GM23338 (cell line): Measurements from ENCODE around the gene GNAI2. TPM values are rescaled to one million over a fixed set of nuclear protein-coding genes. Genes with fewer than 3 reads are reported as not detected.
A peak's percentile ranks its signal among the peaks of the same experiment; 100 is the strongest.

Experiments used
- ATAC-seq: fragments of 200-7000 bp; cut with Tn5 transposase; 3 replicates; pipeline ENCODE4 v1.9.1; 2020
- DNase-seq: peaks from one replicate; pipeline ENCODE4 v3.0.0-alpha.2; 2015; ENCODE audit warnings: low spot score
- H2AFZ ChIP-seq: fragments of 200-600 bp; sonication (generic); 2 replicates; pipeline ENCODE4 v1.8.0; 2016; ENCODE audit warnings: antibody characterized with exemption, mild to moderate bottlenecking, moderate library complexity
- H3F3A ChIP-seq: fragments of 200-600 bp; sonication (generic); replicated peaks from 2 replicates; pipeline ENCODE4 v1.8.0; 2017; ENCODE audit warnings: antibody characterized with exemption, mixed run types, low read depth
- H3K27ac ChIP-seq: fragments of 200-600 bp; sonication (generic); 2 replicates; pipeline ENCODE4 v1.6.1; 2016; ENCODE audit warnings: low read depth
- H3K27me3 ChIP-seq: fragments of 200-600 bp; sonication (generic); 2 replicates; pipeline ENCODE4 v1.8.0; 2016; ENCODE audit warnings: mild to moderate bottlenecking, mixed run types, moderate library complexity; ENCODE audit not compliant: insufficient read depth
- H3K36me3 ChIP-seq: fragments of 200-600 bp; sonication (generic); 2 replicates; pipeline ENCODE4 v1.8.0; 2016; ENCODE audit warnings: mild to moderate bottlenecking; ENCODE audit not compliant: insufficient read depth
- H3K4me1 ChIP-seq: fragments of 200-600 bp; sonication (generic); 2 replicates; pipeline ENCODE4 v1.8.0; 2016; ENCODE audit warnings: mild to moderate bottlenecking, moderate library complexity; ENCODE audit not compliant: insufficient read depth
- H3K4me2 ChIP-seq: fragments of 200-600 bp; sonication (generic); 2 replicates; pipeline ENCODE4 v1.7.1; 2017; ENCODE audit warnings: mixed run types
- H3K4me3 ChIP-seq: fragments of 200-600 bp; sonication (generic); 2 replicates; pipeline ENCODE4 v1.6.1; 2016; ENCODE audit warnings: mixed run types
- H3K79me2 ChIP-seq: fragments of 200-600 bp; sonication (generic); replicated peaks from 2 replicates; pipeline ENCODE4 v1.8.0; 2017; ENCODE audit warnings: mild to moderate bottlenecking; ENCODE audit not compliant: insufficient read depth
- H3K9me2 ChIP-seq: fragments of 200-600 bp; sonication (generic); 2 replicates; pipeline ENCODE4 v1.8.0; 2017; ENCODE audit not compliant: insufficient read depth
- H4K20me1 ChIP-seq: fragments of 200-600 bp; sonication (generic); replicated peaks from 2 replicates; pipeline ENCODE4 v1.8.0; 2017; ENCODE audit warnings: mild to moderate bottlenecking; ENCODE audit not compliant: insufficient read depth
- H3K27ac Mint-ChIP-seq: 2 replicates; pipeline ENCODE4 v1.8.0; 2020; ENCODE audit warnings: inconsistent platforms, mild to moderate bottlenecking, moderate library complexity, mixed read lengths
- H3K27me3 Mint-ChIP-seq: 3 replicates; pipeline ENCODE4 v1.8.0; 2022; ENCODE audit warnings: low read depth, mild to moderate bottlenecking, moderate library complexity, mixed read lengths, inconsistent platforms; ENCODE audit not compliant: insufficient read depth, poor library complexity
- H3K36me3 Mint-ChIP-seq: 3 replicates; pipeline ENCODE4 v1.8.0; 2021; ENCODE audit warnings: low read depth, mild to moderate bottlenecking, inconsistent platforms, moderate library complexity, mixed read lengths
- H3K4me1 Mint-ChIP-seq: 3 replicates; pipeline ENCODE4 v1.8.0; 2020; ENCODE audit warnings: mild to moderate bottlenecking, inconsistent platforms, mixed read lengths
- H3K4me3 Mint-ChIP-seq: 3 replicates; pipeline ENCODE4 v1.8.0; 2021; ENCODE audit warnings: moderate library complexity, mild to moderate bottlenecking, inconsistent platforms, mixed read lengths
- H3K9me3 Mint-ChIP-seq: 3 replicates; pipeline ENCODE4 v1.8.0; 2020; ENCODE audit warnings: moderate library complexity, mild to moderate bottlenecking, inconsistent platforms, mixed read lengths
- CREB1 ChIP-seq: fragments of 250-450 bp; sonication (Bioruptor Pico); IDR thresholded peaks from 2 replicates; pipeline ENCODE4 v1.5.0; 2020; ENCODE audit warnings: low read depth, mild to moderate bottlenecking, moderate library complexity
- ETS1 ChIP-seq: IDR thresholded peaks from 2 replicates; pipeline ENCODE4 v1.6.1; 2016; ENCODE audit warnings: antibody characterized with exemption
- ZNF114 ChIP-seq: fragments of 250-450 bp; sonication (Bioruptor Pico); IDR thresholded peaks from 2 replicates; pipeline ENCODE4 v1.5.0; 2020; ENCODE audit warnings: mild to moderate bottlenecking, moderate library complexity
- ZNF462 ChIP-seq: fragments of 250-450 bp; sonication (Bioruptor Pico); IDR thresholded peaks from 2 replicates; pipeline ENCODE4 v1.5.0; 2020; ENCODE audit warnings: mild to moderate bottlenecking, moderate library complexity
- polyA plus RNA-seq: library from polyadenylated mRNA; unstranded; fragments of >200 nt; fragmentation: Nextera tagmentation; extraction: Ambion mirVana; gene quantifications from 2 replicates; pipeline ENCODE4 v1.2.1, GENCODE V29; 2016
- total RNA-seq: library from RNA; depleted of rRNA; stranded (reverse); fragments of >200 nt; shearing (Covaris generic); gene quantifications from 2 replicates; pipeline ENCODE4 v1.2.3, GENCODE V29; 2014
- TF ChIP-seq, protein P1 (sequence below), 2 experiments: fragments of 200-600 bp in 1 of 2; sonication (generic) in 1 of 2; conservative IDR thresholded peaks; 2 replicates each; pipeline versions ENCODE4 v1.5.1 to v1.6.1; 2016 to 2017; ENCODE audit warnings: antibody characterized with exemption in 2 of 2, low read depth in 2 of 2, mild to moderate bottlenecking in 2 of 2, moderate library complexity in 1 of 2

The GNAI2 gene
- total and polyA plus RNA-seq, 2 experiments from 2014 or later = 138 to 153 TPM

GRCh38 chr3:50267280-50267913, 31.4 kb downstream of the GNAI2 start:
- H3K36me3 Mint-ChIP-seq = no peaks in the 10 kb centered on the region
- TF ChIP-seq, protein P1, sequence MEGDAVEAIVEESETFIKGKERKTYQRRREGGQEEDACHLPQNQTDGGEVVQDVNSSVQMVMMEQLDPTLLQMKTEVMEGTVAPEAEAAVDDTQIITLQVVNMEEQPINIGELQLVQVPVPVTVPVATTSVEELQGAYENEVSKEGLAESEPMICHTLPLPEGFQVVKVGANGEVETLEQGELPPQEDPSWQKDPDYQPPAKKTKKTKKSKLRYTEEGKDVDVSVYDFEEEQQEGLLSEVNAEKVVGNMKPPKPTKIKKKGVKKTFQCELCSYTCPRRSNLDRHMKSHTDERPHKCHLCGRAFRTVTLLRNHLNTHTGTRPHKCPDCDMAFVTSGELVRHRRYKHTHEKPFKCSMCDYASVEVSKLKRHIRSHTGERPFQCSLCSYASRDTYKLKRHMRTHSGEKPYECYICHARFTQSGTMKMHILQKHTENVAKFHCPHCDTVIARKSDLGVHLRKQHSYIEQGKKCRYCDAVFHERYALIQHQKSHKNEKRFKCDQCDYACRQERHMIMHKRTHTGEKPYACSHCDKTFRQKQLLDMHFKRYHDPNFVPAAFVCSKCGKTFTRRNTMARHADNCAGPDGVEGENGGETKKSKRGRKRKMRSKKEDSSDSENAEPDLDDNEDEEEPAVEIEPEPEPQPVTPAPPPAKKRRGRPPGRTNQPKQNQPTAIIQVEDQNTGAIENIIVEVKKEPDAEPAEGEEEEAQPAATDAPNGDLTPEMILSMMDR (conservative IDR thresholded peaks at IDR 0.05; ENCODE audit: low read depth in 2 of 2) = no peak
- no peak for TF ChIP-seq CREB1 (CRISPR knock-in tag)
- TF ChIP-seq ZNF114 = no peak
- TF ChIP-seq ZNF462 (CRISPR knock-in tag) = no peak
- no peak for TF ChIP-seq ETS1
- Histone ChIP-seq H3K4me3 (peak overlapping the region; percentile 20; the same call in 1 of the 2 replicates), H3K27ac (no peak overlapping the region), H3K4me2 (peak overlapping the region; percentile 71), H3K9me2 (no peaks in the 10 kb centered on the region), H3K79me2 (no peaks in the 10 kb centered on the region), H4K20me1 (no peaks in the 10 kb centered on the region), H2AFZ (no peak overlapping the region), H3K4me1 (peaks cover 48% of the 10 kb centered on the region), H3K27me3 (no peaks in the 10 kb centered on the region), H3K36me3 (no peaks in the 10 kb centered on the region), H3F3A (0 out of 2 replicates have a peak, but pooled peaks cover 8% of the 10 kb centered on the region)
- H3K27me3 Mint-ChIP-seq = peaks cover 23% of the 10 kb centered on the region
- ATAC-seq = peak; percentile 7
- H3K27ac Mint-ChIP-seq = no peak overlapping the region
- no peak overlapping the region for H3K4me3 Mint-ChIP-seq
- peak; percentile 57 for DNase-seq
- peaks cover 60% of the 10 kb centered on the region for H3K4me1 Mint-ChIP-seq
- no peaks in the 10 kb centered on the region for H3K9me3 Mint-ChIP-seq
